IPS-18a (cell line): ENCODE measurements around the gene CFAP77.
"Not testable (repeated sequence)": the region's sequence is repeated elsewhere in the genome, so short reads cannot be mapped to it uniquely, and the experiment has no call there.

ENCODE experiments used
- H3K27ac ChIP-seq: one replicate; pipeline ENCODE4 v1.5.1; 2013; ENCODE audit warnings: low read length
- H3K27me3 ChIP-seq: one replicate; pipeline ENCODE4 v1.6.1; 2013; ENCODE audit warnings: mild to moderate bottlenecking, low read length; ENCODE audit not compliant: control insufficient read depth, insufficient read depth
- H3K36me3 ChIP-seq: one replicate; pipeline ENCODE4 v1.6.1; 2013; ENCODE audit warnings: low read depth, low read length; ENCODE audit not compliant: control insufficient read depth
- H3K4me1 ChIP-seq: one replicate; pipeline ENCODE4 v1.6.1; 2013; ENCODE audit warnings: low read depth, low read length; ENCODE audit not compliant: control insufficient read depth
- H3K4me3 ChIP-seq: one replicate; pipeline ENCODE4 v1.5.1; 2013; ENCODE audit warnings: low read length
- H3K9ac ChIP-seq: one replicate; pipeline ENCODE4 v1.6.1; 2013; ENCODE audit warnings: mild to moderate bottlenecking, low read length, moderate library complexity
- H3K9me3 ChIP-seq: one replicate; pipeline ENCODE4 v1.6.1; 2013; ENCODE audit warnings: low read depth, low read length; ENCODE audit not compliant: control insufficient read depth

Gene CFAP77

GRCh38 chr9:132557159-132557558 lies 147.1 kb downstream of the CFAP77 start:
- no peak overlapping the region for H3K4me3 ChIP-seq
- H3K4me1 ChIP-seq: peaks cover 10% of the 10 kb centered on the region
- no peak overlapping the region for H3K27ac ChIP-seq
- H3K36me3 ChIP-seq: no peaks in the 10 kb centered on the region
- no peaks in the 10 kb centered on the region for H3K9me3 ChIP-seq
- H3K27me3 ChIP-seq: no peaks in the 10 kb centered on the region
- H3K9ac ChIP-seq: no peak overlapping the region

- Histone ChIP-seq H3K4me3 (no peak overlapping the region), H3K27me3 (no peaks in the 10 kb centered on the region), H3K4me1 (peaks cover 10% of the 10 kb centered on the region), H3K9ac (no peak overlapping the region), H3K27ac (no peak overlapping the region), H3K9me3 (no peaks in the 10 kb centered on the region), H3K36me3 (no peaks in the 10 kb centered on the region)
These were observed 149.7 kb downstream of the CFAP77 start for GRCh38 chr9:132559711-132560110.

- H3K9me3 ChIP-seq: no peaks in the 10 kb centered on the region
- H3K27me3 ChIP-seq: no peaks in the 10 kb centered on the region
- no peaks in the 10 kb centered on the region for H3K36me3 ChIP-seq
- no peak overlapping the region for H3K27ac ChIP-seq
- no peak overlapping the region for H3K4me3 ChIP-seq
- H3K4me1 ChIP-seq: peaks cover 8% of the 10 kb centered on the region
- H3K9ac ChIP-seq: no peak overlapping the region
These were observed 150.7 kb downstream of the CFAP77 start for GRCh38 chr9:132560616-132561202.

- Histone ChIP-seq H3K27ac (no peak overlapping the region), H3K9ac (no peak overlapping the region), H3K4me3 (no peak overlapping the region), H3K27me3 (no peaks in the 10 kb centered on the region), H3K9me3 (no peaks in the 10 kb centered on the region), H3K36me3 (no peaks in the 10 kb centered on the region), H3K4me1 (no peaks in the 10 kb centered on the region)
These were observed 152.2 kb downstream of the CFAP77 start for GRCh38 chr9:132562306-132562573.

- Histone ChIP-seq H3K36me3 (no peaks in the 10 kb centered on the region), H3K9ac (no peak overlapping the region), H3K27ac (no peak overlapping the region), H3K9me3 (no peaks in the 10 kb centered on the region), H3K27me3 (no peaks in the 10 kb centered on the region), H3K4me3 (no peak overlapping the region), H3K4me1 (no peaks in the 10 kb centered on the region)
These were observed 154.5 kb downstream of the CFAP77 start for GRCh38 chr9:132564526-132564925.

- H3K9me3 ChIP-seq, H3K4me3 ChIP-seq, H3K9ac ChIP-seq, H3K36me3 ChIP-seq, H3K27ac ChIP-seq, H3K4me1 ChIP-seq, H3K27me3 ChIP-seq: not testable (repeated sequence)
These were observed 158.8 kb downstream of the CFAP77 start for GRCh38 chr9:132568787-132569186.

- Histone ChIP-seq H3K27me3 (peaks cover 19% of the 10 kb centered on the region), H3K9ac (no peak overlapping the region), H3K27ac (no peak overlapping the region), H3K4me1 (no peaks in the 10 kb centered on the region), H3K36me3 (no peaks in the 10 kb centered on the region), H3K9me3 (no peaks in the 10 kb centered on the region), H3K4me3 (no peak overlapping the region)
These were observed 162.0 kb downstream of the CFAP77 start for GRCh38 chr9:132571806-132572600.

- Histone ChIP-seq H3K4me3 (no peak overlapping the region), H3K27me3 (peaks cover 28% of the 10 kb centered on the region), H3K9ac (no peak overlapping the region), H3K4me1 (no peaks in the 10 kb centered on the region), H3K27ac (no peak overlapping the region), H3K9me3 (no peaks in the 10 kb centered on the region), H3K36me3 (no peaks in the 10 kb centered on the region)
These were observed 162.9 kb downstream of the CFAP77 start for GRCh38 chr9:132572921-132573320.

- Histone ChIP-seq H3K36me3 (no peaks in the 10 kb centered on the region), H3K9ac (no peak overlapping the region), H3K27me3 (peaks cover 50% of the 10 kb centered on the region), H3K9me3 (no peaks in the 10 kb centered on the region), H3K4me1 (no peaks in the 10 kb centered on the region), H3K27ac (no peak overlapping the region), H3K4me3 (no peak overlapping the region)
These were observed 165.1 kb downstream of the CFAP77 start for GRCh38 chr9:132575005-132575609.

GRCh38 chr9:132575811-132576210 lies 165.8 kb downstream of the CFAP77 start:
- no peak overlapping the region for H3K9ac ChIP-seq
- H3K27me3 ChIP-seq: peaks cover 57% of the 10 kb centered on the region
- no peak overlapping the region for H3K27ac ChIP-seq
- H3K4me1 ChIP-seq: no peaks in the 10 kb centered on the region
- no peak overlapping the region for H3K4me3 ChIP-seq
- no peaks in the 10 kb centered on the region for H3K36me3 ChIP-seq
- no peaks in the 10 kb centered on the region for H3K9me3 ChIP-seq

GRCh38 chr9:132577119-132577518 lies 167.1 kb downstream of the CFAP77 start:
- no peak overlapping the region for H3K9ac ChIP-seq
- peaks cover 7% of the 10 kb centered on the region for H3K4me1 ChIP-seq
- no peak overlapping the region for H3K27ac ChIP-seq
- peaks cover 70% of the 10 kb centered on the region for H3K27me3 ChIP-seq
- H3K36me3 ChIP-seq: no peaks in the 10 kb centered on the region
- no peak overlapping the region for H3K4me3 ChIP-seq
- H3K9me3 ChIP-seq: no peaks in the 10 kb centered on the region
